IgD-negative memory B cell (primary cell): ENCODE results near the gene GTSE1. TPM values are rescaled to one million over a fixed set of nuclear protein-coding genes. Genes with fewer than 3 reads are reported as not detected.

Experiments used
- H3K27ac Mint-ChIP-seq, 3 donors: one replicate each; pipeline ENCODE4 v1.8.0; 2020 to 2022; ENCODE audit warnings: mild to moderate bottlenecking in 3 of 3, mixed read lengths in 3 of 3, moderate library complexity in 1 of 3
- H3K27me3 Mint-ChIP-seq: one replicate; pipeline ENCODE4 v1.8.0; 2021; ENCODE audit warnings: mixed read lengths
- H3K36me3 Mint-ChIP-seq: one replicate; pipeline ENCODE4 v1.8.0; 2020; ENCODE audit warnings: mild to moderate bottlenecking, mixed read lengths
- H3K4me1 Mint-ChIP-seq, 3 donors: one replicate each; pipeline ENCODE4 v1.8.0; 2020 to 2022; ENCODE audit warnings: mixed read lengths in 3 of 3, mild to moderate bottlenecking in 1 of 3
- H3K4me3 Mint-ChIP-seq, 4 donors: one replicate each; pipeline ENCODE4 v1.8.0; 2020 to 2022; ENCODE audit warnings: mild to moderate bottlenecking in 4 of 4, mixed read lengths in 4 of 4, moderate library complexity in 3 of 4
- H3K9me3 Mint-ChIP-seq, 3 donors: one replicate each; pipeline ENCODE4 v1.8.0; 2020 to 2021; ENCODE audit warnings: mixed read lengths in 3 of 3, mild to moderate bottlenecking in 1 of 3
- polyA plus RNA-seq: library from polyadenylated mRNA; unstranded; fragments of 300-500 nt; fragmentation: Illumina TruSeq; gene quantifications from one replicate; pipeline ENCODE4 v1.2.3, GENCODE V29; 2021

The GTSE1 gene
- polyA plus RNA-seq, 1 donor from 2014 or later: not detected

DNA sequence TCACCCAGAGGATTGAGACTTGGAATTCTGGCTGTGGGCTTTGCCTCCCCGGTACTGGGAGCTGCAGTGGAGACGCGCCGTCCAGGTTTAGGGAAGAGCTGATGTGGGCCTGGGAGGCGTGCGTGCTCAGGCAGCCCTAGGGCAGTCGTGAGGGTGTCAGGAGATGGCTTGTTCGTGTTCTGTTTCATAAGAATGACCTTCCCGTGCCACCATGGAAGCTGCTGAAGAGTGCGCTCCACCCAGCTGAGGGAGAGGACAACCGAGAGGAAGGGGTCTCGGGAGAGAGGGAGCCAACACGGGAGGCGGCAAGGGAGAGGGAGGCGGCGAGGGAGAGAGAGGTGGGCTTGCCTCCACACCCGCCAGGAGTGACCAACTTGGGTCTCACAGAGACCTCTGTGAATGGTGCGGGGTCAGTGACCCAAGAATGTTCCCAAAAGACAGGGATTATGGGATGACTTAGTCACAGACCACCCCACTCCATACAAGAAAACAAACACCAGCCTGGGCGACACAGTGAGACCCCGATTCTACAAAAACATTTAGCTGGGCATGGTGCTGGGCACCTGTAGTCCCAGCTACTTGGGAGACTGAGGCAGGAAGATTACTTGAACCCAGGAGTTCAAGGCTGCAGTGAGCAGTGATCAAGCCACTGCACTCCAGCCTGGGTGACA lies 24.2 kb downstream of the GTSE1 start:
- Mint-ChIP-seq H3K27ac (no peak overlapping the region), H3K9me3 (no peaks in the 10 kb centered on the region), H3K27me3 (no peaks in the 10 kb centered on the region), H3K4me3 (no peak overlapping the region), H3K4me1 (no peaks in the 10 kb centered on the region), H3K36me3 (peaks cover 1% of the 10 kb centered on the region)

DNA sequence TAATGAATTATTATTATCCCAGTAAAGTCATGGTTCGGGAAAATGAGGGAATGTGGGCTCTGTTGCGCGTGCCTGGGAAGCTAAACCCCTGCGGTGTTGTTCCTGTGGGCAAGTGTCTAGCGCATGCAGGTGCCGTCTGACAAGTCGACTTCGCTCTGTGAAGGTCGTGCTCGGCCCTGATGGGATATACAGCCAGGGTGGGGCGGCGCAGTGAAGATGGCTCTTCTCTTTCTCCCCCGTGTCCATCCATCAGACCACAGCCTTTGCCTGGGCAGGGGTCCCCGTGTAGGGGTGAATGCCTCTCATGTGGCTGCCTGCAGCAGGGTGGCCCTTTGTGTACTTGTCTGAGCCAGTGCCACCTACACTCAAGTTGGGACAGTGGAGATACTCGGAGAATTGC lies 26.0 kb downstream of the GTSE1 start:
- Mint-ChIP-seq H3K27me3 (no peaks in the 10 kb centered on the region), H3K4me3 (no peak overlapping the region), H3K9me3 (no peaks in the 10 kb centered on the region), H3K36me3 (peaks cover 1% of the 10 kb centered on the region), H3K27ac (peak overlapping the region in 1 of 3 donors; percentile 61), H3K4me1 (no peaks in the 10 kb centered on the region)

DNA sequence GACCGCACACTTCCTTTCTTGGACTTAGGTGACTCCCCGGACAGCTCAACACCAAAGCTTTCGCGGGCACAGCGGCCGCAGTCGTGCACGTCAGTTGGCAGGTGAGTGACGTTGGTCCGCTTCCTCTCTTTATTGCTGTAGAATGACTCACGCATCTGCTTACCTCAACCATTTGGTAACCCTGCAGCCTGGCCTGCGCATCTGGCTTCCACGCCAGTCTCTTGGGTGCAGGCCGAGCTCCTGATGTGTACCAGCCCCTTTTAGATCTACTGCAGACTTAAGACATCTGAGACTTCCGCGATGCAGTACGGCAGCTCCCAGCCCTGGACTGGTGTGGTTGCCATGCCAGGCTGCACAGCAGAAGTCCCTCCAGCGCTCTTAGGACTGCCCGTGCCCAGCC lies 26.5 kb downstream of the GTSE1 start:
- no peaks in the 10 kb centered on the region for H3K4me1 Mint-ChIP-seq
- peak overlapping the region in 1 of 3 donors; percentile 61 for H3K27ac Mint-ChIP-seq
- H3K9me3 Mint-ChIP-seq: no peaks in the 10 kb centered on the region
- no peak overlapping the region for H3K4me3 Mint-ChIP-seq
- H3K27me3 Mint-ChIP-seq: no peaks in the 10 kb centered on the region
- H3K36me3 Mint-ChIP-seq: peaks cover 1% of the 10 kb centered on the region

DNA sequence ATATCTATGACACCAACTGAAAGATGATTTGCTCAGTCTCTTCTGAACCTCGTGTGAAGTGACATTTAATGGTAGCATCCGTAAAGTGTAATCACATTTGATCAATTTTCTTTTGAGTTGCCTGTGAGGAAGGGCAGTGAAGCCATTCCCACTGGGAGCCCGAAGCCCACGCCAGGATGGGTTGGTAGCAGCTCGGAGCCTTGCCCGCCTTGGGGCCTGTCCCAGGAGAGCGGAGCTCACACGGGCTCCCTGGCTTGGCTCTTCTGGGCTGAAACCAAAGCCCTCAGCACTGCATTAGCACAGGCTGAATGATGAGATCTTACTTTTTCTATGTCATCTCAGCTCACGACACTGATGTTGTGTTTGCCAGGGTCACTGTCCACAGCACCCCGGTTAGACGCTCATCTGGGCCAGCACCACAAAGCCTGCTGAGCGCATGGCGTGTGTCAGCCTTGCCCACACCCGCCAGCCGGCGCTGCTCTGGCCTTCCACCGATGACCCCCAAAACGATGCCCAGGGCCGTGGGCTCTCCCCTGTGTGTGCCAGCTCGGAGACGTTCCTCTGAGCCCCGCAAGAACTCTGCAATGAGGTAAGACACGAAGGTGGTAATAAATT lies 29.5 kb downstream of the GTSE1 start:
- no peak overlapping the region for H3K27ac Mint-ChIP-seq
- no peaks in the 10 kb centered on the region for H3K9me3 Mint-ChIP-seq
- H3K4me3 Mint-ChIP-seq: no peak overlapping the region
- H3K36me3 Mint-ChIP-seq: peaks cover 1% of the 10 kb centered on the region
- H3K4me1 Mint-ChIP-seq: no peaks in the 10 kb centered on the region
- H3K27me3 Mint-ChIP-seq: no peaks in the 10 kb centered on the region

DNA sequence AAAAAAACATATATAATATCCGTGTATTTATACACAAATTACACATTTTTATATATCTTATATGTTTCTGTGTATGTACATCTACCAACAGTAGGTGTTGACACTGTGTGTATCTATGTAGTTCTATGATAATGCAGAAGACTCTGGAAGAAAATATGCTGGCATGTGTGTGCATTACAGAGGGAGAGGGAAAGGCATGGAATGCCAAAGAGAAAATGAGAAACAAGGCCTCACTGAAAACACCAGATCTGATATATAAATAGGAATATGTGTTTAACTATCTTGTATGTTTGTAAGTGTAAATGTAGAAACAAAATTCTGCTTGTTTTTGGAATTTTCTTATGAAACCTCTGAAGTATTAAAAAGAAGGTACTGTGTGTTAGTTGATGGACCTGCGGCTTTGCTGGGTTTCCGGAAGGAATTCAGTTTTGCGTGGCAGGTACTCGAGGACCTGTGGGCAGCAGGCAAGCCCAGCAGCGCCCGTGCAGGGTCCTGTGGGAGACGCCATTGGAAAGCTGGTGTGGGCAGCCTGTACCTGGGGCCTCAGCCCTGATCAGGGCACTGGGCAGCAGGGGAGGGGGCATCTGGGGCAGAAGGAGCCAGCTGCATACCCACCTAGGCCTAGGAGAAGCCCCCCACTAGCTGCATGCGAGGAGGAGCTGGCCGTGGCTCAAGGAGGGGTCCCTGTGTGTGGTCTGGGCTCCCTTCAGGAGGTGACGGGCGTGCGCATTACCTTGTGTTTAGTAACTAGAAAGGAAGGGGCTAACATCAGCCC lies 31.2 kb downstream of the GTSE1 start:
- Mint-ChIP-seq H3K27me3 (no peaks in the 10 kb centered on the region), H3K9me3 (no peaks in the 10 kb centered on the region), H3K4me3 (no peak overlapping the region), H3K27ac (peak overlapping the region in 1 of 3 donors; percentile 71), H3K4me1 (no peaks in the 10 kb centered on the region), H3K36me3 (no peaks in the 10 kb centered on the region)

DNA sequence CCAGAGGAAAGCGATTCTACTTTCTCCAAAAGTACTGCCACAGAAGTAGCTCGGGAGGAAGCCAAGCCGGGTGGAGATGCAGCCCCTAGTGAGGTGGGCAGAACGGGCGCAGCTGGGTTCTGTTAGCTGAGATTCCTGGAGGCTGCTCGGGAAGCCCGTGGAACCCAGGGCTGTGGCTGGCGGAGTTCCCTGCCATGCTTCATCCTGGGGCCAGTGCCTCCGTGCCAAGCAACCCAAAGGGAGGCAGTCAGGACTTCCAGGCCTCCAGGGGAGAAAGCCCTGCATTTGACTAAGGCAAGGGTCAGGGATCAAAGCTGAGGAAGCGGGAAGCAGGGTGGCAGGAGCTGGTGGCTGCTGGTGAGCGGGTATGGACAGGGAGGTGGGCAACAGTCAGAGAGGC lies 32.1 kb downstream of the GTSE1 start:
- H3K27me3 Mint-ChIP-seq: no peaks in the 10 kb centered on the region

DNA sequence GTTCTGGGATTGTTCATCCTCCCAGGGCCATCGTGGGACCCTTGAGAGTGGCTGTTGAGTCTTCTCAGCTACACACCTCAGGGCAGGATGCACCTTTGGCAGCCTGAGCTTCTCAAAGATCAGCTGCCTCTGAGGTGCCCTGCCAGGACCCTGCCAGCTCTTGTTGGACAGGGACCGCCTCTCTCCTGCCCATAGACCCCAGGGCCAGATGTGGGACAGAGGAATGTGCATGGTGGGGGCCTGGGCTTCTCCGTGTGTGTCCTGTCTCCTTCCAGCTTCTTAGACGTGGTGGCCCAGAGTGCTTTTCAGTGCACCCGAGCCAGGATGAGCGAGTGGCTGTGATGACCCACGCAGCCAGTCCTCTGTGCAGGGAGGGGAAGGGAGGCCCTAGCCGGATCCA lies 32.9 kb downstream of the GTSE1 start:
- Mint-ChIP-seq H3K4me1 (peaks cover 0 to 1% (median 0%) of the 10 kb centered on the region in 3 donors), H3K36me3 (no peaks in the 10 kb centered on the region), H3K27ac (no peak overlapping the region), H3K9me3 (no peaks in the 10 kb centered on the region), H3K27me3 (no peaks in the 10 kb centered on the region), H3K4me3 (peak overlapping the region in 1 of 4 donors; percentile 20)

More for the DNA sequence above, 32.1 kb downstream of the GTSE1 start:
- Mint-ChIP-seq H3K4me3 (no peak overlapping the region), H3K27ac (no peak overlapping the region), H3K9me3 (no peaks in the 10 kb centered on the region), H3K4me1 (no peaks in the 10 kb centered on the region), H3K36me3 (no peaks in the 10 kb centered on the region)

DNA sequence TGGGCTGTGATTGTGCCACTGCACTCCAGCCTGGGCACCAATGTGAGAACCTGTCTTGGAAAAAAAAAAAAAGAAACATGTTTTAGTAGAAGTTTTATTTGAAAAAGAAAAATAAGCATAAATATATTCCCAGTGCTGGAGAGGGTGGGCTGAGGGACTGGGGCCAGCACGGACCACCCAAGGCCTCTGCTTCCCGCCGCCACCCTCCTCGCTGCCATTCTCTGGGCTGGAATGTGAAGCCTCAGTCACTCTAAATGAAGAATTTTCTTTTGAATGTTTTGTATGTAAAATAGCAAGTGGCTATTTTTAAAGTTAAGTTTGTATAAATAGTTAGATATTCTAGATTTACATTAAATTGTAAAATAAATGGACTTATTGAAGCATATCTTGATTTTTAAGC lies 33.8 kb downstream of the GTSE1 start:
- Mint-ChIP-seq H3K36me3 (no peaks in the 10 kb centered on the region), H3K4me3 (peak overlapping the region in 1 of 4 donors; percentile 66), H3K27me3 (no peaks in the 10 kb centered on the region), H3K9me3 (no peaks in the 10 kb centered on the region), H3K27ac (no peak overlapping the region), H3K4me1 (peaks cover 0 to 2% (median 2%) of the 10 kb centered on the region in 3 donors)

DNA sequence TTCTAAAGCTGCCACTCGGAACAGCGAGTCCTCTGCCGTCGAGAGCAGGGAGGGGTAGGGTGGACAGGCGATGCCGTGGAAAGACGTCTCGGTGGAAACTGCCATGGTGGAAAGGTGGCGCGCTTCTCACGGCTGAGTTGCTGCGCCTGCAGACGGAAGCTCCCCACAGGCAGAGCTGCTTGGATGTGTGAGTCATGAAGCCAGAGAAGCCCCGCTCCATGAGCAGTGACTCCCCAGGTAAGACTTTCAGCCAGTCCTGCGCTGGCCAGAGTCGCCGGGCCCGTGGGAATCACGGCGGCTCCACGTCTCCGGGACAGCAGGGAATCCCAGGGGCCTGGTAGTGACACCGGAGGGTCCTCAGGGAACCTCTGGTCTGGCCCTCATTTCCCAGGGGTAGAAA lies 34.8 kb downstream of the GTSE1 start:
- no peak overlapping the region for H3K27ac Mint-ChIP-seq
- H3K4me1 Mint-ChIP-seq: peaks cover 3 to 6% (median 5%) of the 10 kb centered on the region in 3 donors
- H3K4me3 Mint-ChIP-seq: no peak overlapping the region
- H3K27me3 Mint-ChIP-seq: peaks cover under 1% of the 10 kb centered on the region
- no peaks in the 10 kb centered on the region for H3K9me3 Mint-ChIP-seq
- H3K36me3 Mint-ChIP-seq: no peaks in the 10 kb centered on the region

DNA sequence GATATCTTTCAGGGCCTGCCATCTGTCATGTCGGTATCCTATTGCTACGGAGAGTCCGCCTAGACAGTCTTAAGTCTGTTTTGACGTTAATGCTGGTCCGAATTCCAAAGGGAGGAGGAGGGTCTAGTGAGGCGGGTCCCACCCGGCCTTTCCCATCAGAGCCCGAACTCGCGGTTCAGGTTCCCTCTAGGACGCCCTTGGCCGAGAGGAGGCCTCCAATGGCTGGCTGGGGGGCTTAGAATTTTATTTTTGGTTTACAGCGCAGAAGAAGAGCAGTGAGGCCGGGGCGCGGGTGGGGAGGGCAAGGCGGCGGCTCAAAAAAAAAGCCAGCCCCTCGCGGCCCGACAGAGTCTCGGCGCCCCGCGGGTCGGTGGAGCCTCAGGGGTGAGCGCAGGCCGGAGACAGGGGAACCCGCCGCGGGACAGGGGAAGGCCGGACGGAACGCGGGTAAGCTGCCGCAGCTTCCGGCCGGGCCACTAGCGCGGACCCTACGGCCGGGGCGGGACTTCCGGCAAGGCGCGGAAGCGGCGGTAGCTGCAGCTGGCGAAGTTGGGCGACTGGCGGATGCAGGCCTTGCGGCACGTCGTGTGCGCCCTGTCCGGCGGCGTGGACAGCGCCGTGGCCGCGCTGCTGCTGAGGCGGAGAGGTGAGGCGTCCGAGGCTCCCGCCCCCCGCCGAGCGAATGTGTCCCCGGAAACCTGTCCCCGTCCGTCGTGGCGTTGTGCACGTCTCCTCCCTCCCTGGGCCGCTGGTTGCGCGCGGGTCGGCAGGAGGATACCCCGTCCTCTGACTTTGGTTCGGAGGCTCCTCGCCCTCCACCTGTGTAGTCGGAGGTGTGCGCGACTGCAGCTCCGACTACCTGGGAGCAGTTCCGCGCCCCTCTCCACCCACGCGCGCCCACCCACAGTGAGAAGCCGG lies 38.8 kb downstream of the GTSE1 start, which contains the start of gene TRMU:
Gene TRMU, plus strand, starts transcription at position 514 of the 918 bp plus-strand sequence. Its CDS starts 51 bp downstream, at position 565.
- H3K27me3 Mint-ChIP-seq: peaks cover 3% of the 10 kb centered on the region

DNA sequence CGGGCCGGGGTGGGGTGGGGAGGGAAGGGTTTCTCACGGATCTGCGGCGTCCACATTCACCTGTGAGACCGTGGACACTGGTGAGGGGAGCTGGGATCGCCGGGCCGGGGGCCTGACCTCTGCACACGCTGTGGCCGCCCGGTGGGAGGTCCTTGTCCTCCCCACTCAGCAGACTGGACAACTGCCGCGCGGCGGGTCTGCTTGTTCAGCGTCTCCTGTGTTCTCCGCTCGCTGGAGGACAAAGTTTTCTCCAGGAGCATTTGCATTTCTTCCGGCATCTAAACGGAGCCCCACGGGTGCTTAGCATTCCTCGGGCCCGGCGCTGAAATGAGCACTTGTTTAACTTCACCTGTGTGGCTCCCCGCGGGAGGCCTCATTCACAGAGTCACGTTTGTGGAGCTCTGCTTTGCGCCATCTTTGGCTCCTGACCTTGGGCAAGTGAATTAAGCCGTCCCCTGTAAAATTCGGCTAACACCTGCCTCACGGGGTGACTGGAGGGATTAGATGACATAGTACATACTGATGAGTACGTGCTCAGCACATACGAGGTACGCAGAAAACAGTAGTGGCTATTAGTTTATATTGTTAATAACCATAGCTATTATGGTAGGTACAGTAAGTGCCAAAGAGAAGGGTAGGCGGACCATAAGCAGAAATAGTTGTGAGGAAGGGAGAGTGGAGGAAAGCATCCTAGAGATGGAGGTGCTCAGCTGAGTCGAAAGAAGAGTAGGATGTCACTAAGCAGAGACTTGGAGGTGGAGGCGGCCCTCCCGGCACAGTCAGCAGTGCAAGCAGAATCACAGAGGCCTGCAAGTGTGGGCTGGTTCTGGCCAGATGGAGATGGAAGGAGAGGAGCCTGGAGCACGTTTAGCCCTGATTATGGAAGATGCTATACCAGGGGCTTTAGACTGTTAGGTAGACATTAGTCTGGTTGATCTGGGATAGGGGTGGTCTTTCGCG lies 39.7 kb downstream of the GTSE1 start:
- Mint-ChIP-seq H3K9me3 (no peaks in the 10 kb centered on the region), H3K4me1 (peaks cover 16 to 27% (median 18%) of the 10 kb centered on the region in 3 donors), H3K36me3 (peaks cover 9% of the 10 kb centered on the region), H3K27me3 (peaks cover 3% of the 10 kb centered on the region), H3K27ac (peak overlapping the region; percentile 61 to 94 (median 78)), H3K4me3 (peak overlapping the region; percentile 88 to 97 (median 92))

More for the DNA sequence above, 38.8 kb downstream of the GTSE1 start, which contains the start of gene TRMU:
- H3K9me3 Mint-ChIP-seq: no peaks in the 10 kb centered on the region
- H3K4me3 Mint-ChIP-seq: peak within 1 kb of the TSS; percentile 88 to 97 (median 92)
- H3K27ac Mint-ChIP-seq: peak within 1 kb of the TSS; percentile 61 to 95 (median 78)
- peaks cover 9% of the 10 kb centered on the region for H3K36me3 Mint-ChIP-seq
- H3K4me1 Mint-ChIP-seq: peaks cover 16 to 27% (median 18%) of the 10 kb centered on the region in 3 donors

DNA sequence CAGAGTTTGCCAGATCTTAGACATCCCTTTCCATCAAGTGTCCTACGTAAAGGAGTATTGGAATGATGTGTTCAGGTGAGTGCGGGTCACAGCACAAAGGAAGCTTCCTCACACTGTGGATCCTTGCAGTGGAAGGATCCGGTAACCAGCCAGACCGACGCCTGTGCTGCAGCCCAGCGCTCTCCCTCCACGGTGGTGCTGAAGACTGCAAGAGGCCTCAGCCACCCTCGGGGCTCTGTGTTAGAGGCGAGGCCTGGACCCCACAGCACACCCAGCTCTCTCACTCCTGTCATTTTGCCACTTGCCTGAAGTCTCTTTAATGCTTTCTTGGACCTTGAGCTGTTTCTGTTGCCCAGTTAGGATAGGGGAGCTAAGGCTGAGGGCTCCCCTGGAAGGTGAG lies 41.2 kb downstream of the GTSE1 start:
- H3K4me1 Mint-ChIP-seq: peaks cover 16 to 27% (median 18%) of the 10 kb centered on the region in 3 donors
- H3K27ac Mint-ChIP-seq: peak overlapping the region in 1 of 3 donors; percentile 68
- H3K9me3 Mint-ChIP-seq: no peaks in the 10 kb centered on the region
- peak overlapping the region in 3 of 4 donors; percentile 22 to 75 (median 39) for H3K4me3 Mint-ChIP-seq
- H3K36me3 Mint-ChIP-seq: peaks cover 9% of the 10 kb centered on the region
- H3K27me3 Mint-ChIP-seq: peaks cover 3% of the 10 kb centered on the region

DNA sequence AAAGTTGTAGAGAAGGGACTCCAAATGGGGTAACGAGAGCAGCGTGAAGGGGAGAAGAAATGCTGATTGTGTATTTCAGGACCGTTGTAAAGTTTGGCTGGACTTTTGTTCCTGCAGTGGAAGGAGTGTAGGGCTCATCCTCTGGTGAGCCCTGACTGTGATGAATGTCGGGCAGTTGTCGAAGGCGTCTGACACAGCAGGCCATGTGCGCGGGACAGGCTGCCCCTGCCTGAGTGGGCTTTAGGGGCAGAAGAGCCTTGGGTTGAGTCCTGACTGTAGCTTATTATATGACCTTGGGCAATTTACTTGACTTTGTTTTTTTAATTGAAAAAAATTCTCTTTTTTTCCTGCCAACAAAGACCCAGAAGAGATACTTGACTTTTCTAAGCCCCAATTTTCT lies 42.0 kb downstream of the GTSE1 start:
- no peaks in the 10 kb centered on the region for H3K9me3 Mint-ChIP-seq
- H3K4me1 Mint-ChIP-seq: peaks cover 16 to 27% (median 18%) of the 10 kb centered on the region in 3 donors
- peaks cover 3% of the 10 kb centered on the region for H3K27me3 Mint-ChIP-seq
- H3K27ac Mint-ChIP-seq: peak overlapping the region in 2 of 3 donors; percentile 2 to 68
- peaks cover 9% of the 10 kb centered on the region for H3K36me3 Mint-ChIP-seq
- H3K4me3 Mint-ChIP-seq: peak overlapping the region in 1 of 4 donors; percentile 75
